CD4-positive, alpha-beta T cell treated with Interleukin-10 for 1 hour (primary cell): ENCODE measurements around the gene PDGFB.

Experiments
- DNase-seq: peaks from one replicate; pipeline ENCODE4 v3.0.0-alpha.2; 2020

PDGFB gene

GRCh38 chr22:39194098-39194497, 50.7 kb downstream of the PDGFB start:
- DNase-seq = no peak

- no peak for DNase-seq
These were observed 56.0 kb downstream of the PDGFB start for GRCh38 chr22:39188809-39189208.

DNA sequence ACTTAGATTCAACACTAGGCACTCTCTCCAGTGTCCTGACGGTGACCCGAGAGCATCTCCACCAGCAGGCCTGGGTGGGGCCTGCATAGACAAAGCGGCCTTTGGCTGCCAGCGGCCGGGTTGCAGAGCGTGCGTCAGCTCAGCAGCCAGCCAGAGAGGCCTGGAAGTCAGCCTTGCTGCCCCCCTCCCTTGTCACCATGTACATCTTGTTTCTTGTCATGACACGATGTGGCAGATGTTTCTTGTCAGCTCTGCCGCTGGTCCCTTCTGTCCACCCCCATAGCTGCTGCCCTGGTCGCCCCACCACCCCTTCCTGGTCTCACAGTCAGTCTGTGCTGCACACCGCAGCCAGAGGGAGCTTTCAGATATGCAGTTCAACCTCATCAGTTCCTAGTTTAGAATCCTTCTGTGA, 59.2 kb downstream of the PDGFB start:
- no peak for DNase-seq

- no peak for DNase-seq
These were observed 59.9 kb downstream of the PDGFB start for GRCh38 chr22:39184586-39185577.

DNA sequence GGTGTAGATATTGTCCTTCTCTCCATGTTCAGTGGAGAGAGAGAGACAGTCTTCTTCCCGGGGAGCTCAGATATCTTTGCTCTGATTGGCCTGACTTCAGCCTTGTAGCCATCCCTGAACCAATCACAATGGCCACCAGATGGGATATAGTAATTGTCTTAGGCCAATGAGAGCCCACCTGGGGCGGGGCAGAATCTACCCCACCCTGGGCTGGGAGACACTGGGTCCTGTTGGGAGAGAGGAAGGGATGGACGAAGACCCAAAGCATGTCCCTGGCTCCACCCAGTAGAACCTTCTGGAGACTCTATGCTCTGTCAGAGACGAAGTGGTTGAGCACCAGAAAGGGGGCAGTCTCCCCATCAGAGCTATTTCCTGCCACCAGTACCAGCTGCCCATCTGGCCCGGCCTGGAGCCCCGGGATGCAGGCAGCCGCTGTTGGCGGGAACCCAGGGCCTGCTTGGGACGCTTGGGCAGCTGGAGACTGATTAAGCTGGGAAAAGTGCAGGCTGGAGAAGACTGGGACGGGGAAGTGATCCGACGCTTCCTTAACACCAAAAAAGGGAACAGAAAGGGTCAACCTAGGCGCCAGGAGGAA, 60.7 kb downstream of the PDGFB start:
- DNase-seq = no peak

GRCh38 chr22:39182478-39183030, 62.2 kb downstream of the PDGFB start:
- no peak for DNase-seq

DNA sequence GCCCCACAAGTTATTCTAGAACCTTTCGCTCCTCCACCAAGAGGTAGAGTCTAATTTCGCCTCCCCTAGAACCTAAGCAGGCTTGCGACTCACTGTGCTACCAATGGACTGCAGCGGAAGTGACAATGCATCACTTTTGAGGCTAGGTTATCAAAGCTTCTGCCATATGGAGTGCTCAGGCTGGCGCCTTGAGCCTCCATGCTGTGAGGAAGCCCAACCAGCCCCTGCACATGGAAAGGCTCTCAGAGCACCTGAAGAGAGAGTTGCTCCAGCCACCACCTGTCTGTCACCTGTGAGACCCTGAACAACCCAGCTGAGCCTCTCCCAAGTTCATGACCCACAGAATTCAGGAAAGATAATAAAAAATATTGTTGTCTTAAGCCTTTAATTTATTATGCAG, 63.0 kb downstream of the PDGFB start:
- no peak for DNase-seq

DNA sequence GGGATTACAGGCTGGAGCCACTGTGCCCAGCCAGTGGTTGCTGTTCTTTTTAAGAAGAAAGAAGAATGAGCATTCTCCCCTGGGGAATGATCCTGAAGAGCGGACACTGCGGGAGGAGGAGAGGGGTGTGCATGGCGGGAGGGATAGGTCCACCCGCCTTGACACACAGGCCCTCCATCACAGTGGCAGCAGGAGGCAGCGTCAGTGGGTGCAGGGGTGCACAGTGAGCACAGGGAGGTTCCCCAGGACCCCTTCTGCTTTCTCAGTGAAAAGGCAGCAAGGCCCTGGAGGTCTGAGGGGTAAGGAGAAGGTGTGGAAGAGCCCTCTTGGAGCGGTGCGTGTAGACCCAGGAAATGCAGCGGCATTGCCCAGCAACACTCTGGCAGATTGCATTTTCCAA, 63.4 kb downstream of the PDGFB start:
- DNase-seq = no peak

DNA sequence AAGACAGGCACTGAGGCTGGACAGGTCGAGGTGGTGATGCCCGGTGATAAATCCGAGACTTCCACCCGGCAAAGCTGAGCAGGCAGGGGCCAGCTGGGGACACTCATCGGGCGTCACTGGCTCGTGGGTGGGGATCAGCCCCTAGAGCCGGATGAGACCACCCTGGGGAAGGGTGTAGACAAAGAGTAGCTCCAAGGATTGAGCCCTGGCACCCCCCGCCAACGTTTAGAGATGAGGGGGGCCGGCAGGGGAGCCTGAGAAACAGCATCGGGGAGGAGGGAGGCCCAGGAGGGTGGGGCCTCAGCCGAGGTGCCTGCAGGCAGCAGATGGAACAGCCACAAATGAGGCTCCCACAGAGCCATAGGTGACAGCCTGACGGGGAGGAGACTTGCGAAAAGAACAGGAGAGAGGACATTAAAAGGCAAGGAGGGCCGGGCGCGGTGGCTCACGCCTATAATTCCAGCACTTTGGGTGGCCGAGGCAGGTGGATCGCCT, 64.9 kb downstream of the PDGFB start:
- DNase-seq = no peak

- no peak for DNase-seq
These were observed 65.4 kb downstream of the PDGFB start for GRCh38 chr22:39179401-39179827.

DNA sequence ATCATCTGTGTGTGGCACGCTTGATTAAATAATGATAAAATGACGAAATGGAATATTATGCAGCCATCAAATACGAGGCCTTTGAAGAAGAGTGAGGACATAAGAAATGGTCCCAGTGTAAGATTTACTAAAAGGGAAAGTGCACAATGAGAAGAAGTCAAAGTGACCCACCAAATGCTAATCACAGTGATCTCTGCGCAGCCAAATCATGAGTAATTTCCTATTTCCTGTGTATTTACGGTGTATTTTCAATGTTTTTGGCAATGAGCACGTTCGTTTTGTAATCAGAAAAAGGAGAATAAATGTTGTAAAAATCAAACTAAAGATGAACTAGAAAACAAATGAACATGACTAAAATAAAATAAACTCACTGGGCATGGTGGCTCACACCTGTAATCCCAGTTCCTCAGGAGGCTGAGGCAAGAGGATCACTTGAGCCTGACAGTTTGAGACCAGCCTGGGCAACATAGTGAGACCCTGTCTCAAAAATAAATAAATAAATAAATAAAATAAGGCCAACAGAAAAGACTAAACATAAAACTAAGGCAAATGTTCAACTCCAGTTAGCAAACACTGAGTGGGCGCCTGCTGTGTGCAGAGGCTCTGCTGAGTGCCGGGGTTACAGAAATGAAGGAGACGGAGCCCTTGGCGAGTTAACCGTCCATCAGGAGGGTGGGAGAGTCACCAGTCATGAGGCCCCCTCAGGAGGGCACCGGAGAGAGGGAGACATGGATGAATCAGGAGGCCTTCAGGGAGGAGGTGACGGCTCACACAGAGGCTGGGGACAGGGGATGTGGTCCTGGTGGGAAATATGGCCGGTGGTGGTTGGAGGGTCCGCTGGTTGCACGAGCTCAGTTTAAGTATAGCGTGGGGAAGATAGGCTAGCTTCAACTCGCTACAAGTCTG, 66.3 kb downstream of the PDGFB start:
- peak; percentile 25 for DNase-seq

- no peak for DNase-seq
These were observed 67.0 kb downstream of the PDGFB start for GRCh38 chr22:39177791-39178190.

DNA sequence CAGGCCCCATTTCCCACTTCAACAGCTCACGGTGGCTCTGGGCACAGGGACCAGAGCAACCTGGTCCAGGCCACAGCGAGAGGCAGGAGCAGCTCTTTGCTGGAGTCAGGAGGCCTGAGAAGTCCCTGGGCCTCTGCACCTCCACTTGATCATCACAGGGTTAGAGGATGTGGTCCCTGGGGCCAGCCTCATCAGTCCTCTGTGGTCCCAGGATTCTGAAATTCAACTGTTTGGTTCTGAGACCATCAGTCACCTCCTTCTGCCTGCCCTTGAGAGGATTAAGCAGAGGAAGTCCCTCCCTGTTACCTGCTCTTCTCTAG, 67.4 kb downstream of the PDGFB start:
- DNase-seq = no peak

DNA sequence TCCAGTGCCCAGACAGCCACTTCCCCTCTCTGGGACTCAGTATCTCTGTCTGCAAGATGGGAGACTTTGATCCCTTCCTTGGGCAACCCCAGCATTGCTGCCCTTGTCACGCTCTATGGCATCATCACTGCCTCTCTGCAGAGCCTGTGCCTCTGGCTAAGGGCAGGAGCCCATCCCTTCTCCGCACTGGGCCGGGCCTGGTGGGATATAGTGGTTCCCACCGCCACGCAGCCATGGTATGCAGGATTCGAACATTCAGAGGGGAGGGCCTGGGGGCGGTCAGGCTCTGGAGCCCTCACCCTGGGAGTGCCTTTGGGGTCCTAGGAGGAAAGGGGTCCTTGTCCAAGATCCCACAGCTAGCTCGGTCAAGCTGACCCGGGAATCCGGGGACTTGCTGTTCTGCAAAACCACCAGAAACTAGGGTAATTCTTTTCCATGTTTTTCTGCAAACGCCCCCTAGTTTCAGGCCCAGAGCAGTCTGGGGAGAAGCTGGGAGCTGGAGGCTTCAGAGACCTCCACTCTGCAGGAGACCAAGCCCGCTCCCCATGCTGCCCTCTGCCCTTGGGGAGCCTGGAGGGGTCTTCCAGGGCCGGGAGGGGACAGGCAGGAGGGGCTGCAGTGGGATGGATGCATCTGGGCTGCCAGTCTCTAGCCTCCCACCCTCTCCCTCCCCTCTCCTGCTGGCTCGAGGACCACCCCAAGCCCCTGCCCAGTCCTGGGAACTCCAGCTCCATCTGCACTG, 67.9 kb downstream of the PDGFB start:
- no peak for DNase-seq

DNA sequence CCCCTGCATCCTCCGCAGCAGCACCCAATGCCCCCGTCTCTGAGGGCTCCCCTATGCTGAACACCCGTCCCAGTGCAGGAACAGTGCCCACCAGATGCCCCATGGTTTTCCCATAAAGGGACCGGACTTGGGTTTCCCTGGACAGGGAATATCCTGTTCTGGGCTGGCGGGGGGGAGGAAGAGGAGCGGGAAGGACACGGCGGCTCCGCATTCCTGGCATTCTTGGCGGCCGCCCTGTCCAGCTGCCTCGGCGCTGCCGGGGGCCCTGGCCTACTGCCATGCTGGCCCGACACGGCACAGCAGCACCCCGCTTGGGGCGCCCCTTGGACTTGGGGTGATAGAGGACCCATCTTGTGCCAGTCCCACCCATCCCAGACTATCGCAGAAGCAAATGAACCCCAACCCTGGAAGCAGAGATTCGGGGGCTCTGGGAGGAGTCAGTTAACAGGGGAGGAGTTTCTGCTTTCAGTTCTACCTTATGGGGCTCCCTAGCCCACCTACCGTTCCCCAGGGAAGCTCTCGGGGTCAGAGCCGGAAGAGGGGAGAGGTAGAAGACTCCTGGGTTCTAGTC, 68.6 kb downstream of the PDGFB start:
- no peak for DNase-seq

DNA sequence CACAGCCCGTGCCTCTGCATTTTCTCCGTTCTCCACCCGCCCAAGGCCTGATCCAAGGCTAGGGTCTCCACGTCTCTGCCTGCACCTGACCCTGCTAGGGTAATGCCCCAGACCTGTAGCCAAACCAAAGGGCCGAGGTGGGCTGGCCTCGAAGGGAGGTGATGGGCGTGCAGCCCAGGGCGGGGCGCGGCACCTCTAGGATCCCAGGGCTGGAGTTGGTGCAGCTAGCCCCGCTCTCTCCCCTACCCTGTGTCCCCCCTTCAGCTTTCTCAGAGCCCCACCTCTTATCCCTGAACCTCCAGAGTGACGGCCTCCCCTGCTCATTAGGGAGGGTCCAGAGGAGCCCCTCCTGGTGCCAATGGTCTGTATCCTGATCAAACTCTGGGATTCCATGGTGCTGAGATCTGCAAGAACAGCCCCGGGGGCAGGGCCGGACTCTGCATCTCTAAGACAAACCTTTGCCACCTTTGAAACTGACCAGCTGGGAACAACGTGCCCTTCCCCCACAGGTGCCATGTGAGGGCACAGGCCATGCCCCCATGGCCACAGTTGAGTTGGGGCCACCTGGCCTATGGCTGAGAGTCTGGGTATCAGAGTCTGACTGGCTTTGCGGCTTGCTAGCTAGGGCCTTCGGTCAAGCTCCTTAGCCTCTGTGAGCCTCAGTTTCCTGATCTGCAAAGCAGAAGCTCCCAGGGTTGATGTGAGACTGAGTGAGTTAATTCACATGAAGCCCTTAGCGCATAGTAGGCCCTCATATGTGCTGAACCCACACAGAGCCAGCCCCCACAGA, 69.2 kb downstream of the PDGFB start:
- no peak for DNase-seq

DNA sequence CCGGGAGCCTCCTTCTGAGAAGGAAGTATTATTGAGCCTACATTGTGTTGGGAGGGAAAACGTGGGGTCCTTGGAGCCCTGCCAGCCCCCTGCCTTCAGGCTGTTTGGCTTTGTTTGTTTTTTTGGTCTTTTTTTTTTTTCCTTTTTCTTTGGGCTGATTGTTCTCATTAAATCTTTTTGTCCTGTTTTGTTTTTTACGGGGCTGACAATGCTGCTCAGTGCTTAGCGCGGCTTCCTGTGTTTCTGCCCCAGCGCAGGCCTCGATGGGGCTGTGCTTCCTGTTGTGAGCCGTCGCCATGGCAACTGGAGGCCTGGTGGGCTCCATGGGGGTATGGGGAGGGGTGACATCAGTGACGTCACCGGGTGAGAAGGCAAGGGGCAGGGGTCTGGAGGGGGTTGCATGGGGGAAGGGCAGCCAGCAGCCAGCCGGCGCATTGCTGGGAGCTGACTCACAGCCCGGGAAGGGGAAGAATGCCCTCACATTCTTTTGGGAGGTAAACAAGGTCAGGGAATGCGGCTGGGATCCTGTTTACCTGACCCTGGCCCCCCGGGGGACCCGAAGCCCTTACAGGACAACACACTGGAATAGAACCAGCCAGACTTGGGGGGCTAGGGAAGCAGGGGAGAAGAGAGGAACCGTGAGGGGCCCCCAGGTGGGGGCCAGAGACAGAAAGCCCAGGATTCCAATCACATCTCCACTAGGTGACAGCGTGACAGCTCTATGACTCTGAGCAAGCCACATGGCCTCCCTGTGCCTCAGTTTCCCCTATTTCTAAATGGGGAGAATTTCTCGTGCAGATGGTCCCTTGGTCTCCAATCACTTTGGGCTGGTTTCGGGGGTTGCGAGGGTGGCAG, 70.1 kb downstream of the PDGFB start:
- peak; percentile 87 for DNase-seq

- DNase-seq = peak; percentile 79
These were observed 70.8 kb downstream of the PDGFB start for GRCh38 chr22:39173787-39174497.
